SK-N-SH treated with all-trans-retinoic acid at 6 μM for 48 hours (cell line): ENCODE measurements around the gene ELOA2.

ENCODE experiments used
- SNAI2 ChIP-seq: fragments of 250-450 bp; sonication (Bioruptor Pico); IDR thresholded peaks from 2 replicates; pipeline ENCODE4 v1.5.0; 2020; ENCODE audit warnings: mild to moderate bottlenecking, moderate library complexity
- ZFP30 ChIP-seq: fragments of 450-650 bp; formaldehyde crosslinking; IDR thresholded peaks from 2 replicates; pipeline ENCODE4 v1.5.0; 2022; ENCODE audit warnings: mild to moderate bottlenecking, moderate library complexity
- ZNF565 ChIP-seq: fragments of 450-650 bp; formaldehyde crosslinking; conservative IDR thresholded peaks from 2 replicates; pipeline ENCODE4 v1.5.0; 2020; ENCODE audit warnings: low read depth, mild to moderate bottlenecking, moderate library complexity
- TF ChIP-seq, protein P1 (sequence below): fragments of 250-450 bp; sonication (Bioruptor Pico); IDR thresholded peaks from 2 replicates; pipeline ENCODE4 v1.8.0; 2020; ENCODE audit warnings: mild to moderate bottlenecking, moderate library complexity, borderline replicate concordance
- TF ChIP-seq, protein P2 (sequence below): fragments of 250-450 bp; sonication (Bioruptor Pico); IDR thresholded peaks from 2 replicates; pipeline ENCODE4 v1.5.1; 2020; ENCODE audit warnings: low read depth, mild to moderate bottlenecking, moderate library complexity

DNA sequence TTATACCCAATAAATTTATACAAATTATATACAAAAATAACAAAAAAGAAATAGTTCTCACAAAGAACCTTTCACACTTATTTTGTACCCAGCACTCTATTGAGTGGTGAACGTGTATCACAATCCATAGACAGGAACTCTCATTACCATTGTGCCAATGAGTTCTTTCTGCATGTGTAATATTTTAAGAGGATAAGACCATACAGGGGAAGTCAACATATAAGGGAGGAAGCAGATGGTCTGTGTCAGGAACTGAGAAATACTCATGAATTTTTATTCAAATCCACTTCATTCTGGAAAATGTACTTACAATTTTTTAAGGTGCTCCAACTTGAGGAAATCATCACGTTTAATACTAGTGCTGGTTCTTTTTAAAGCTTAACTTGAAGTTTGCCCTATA is 27.1 kb upstream of the ELOA2 start:
- TF ChIP-seq ZNF565 (no peak), SNAI2 (CRISPR knock-in tag) (no peak), ZFP30 (CRISPR knock-in tag) (no peak)
- TF ChIP-seq, protein P1, sequence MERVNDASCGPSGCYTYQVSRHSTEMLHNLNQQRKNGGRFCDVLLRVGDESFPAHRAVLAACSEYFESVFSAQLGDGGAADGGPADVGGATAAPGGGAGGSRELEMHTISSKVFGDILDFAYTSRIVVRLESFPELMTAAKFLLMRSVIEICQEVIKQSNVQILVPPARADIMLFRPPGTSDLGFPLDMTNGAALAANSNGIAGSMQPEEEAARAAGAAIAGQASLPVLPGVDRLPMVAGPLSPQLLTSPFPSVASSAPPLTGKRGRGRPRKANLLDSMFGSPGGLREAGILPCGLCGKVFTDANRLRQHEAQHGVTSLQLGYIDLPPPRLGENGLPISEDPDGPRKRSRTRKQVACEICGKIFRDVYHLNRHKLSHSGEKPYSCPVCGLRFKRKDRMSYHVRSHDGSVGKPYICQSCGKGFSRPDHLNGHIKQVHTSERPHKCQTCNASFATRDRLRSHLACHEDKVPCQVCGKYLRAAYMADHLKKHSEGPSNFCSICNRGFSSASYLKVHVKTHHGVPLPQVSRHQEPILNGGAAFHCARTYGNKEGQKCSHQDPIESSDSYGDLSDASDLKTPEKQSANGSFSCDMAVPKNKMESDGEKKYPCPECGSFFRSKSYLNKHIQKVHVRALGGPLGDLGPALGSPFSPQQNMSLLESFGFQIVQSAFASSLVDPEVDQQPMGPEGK (CRISPR knock-in tag): no peak
- TF ChIP-seq, protein P2, sequence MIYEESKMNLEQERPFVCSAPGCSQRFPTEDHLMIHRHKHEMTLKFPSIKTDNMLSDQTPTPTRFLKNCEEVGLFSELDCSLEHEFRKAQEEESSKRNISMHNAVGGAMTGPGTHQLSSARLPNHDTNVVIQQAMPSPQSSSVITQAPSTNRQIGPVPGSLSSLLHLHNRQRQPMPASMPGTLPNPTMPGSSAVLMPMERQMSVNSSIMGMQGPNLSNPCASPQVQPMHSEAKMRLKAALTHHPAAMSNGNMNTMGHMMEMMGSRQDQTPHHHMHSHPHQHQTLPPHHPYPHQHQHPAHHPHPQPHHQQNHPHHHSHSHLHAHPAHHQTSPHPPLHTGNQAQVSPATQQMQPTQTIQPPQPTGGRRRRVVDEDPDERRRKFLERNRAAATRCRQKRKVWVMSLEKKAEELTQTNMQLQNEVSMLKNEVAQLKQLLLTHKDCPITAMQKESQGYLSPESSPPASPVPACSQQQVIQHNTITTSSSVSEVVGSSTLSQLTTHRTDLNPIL (CRISPR knock-in tag): no peak
